Sigmoid colon (tissue), 7 donors: Measurements from ENCODE around the gene CACNA1D. TPM values are rescaled to one million over a fixed set of nuclear protein-coding genes. Genes with fewer than 3 reads are reported as not detected.

ENCODE experiments used
- DNase-seq: peaks from one replicate; pipeline ENCODE4 v3.0.0-alpha.2; 2019
- H3K27ac ChIP-seq, 4 donors: fragments of 200-600 bp; sonication (generic); one replicate each; pipeline ENCODE4 v1.5.1; 2016 to 2019; ENCODE audit warnings: mild to moderate bottlenecking in 1 of 4
- H3K27me3 ChIP-seq, 3 donors: fragments of 200-600 bp; sonication (generic); one replicate each; pipeline ENCODE4 v1.5.1; 2019; ENCODE audit warnings: mild to moderate bottlenecking in 1 of 3
- H3K36me3 ChIP-seq, 4 donors: fragments of 200-600 bp; sonication (generic); one replicate each; pipeline ENCODE4 v1.5.1; 2016 to 2019
- H3K4me1 ChIP-seq, 4 donors: fragments of 200-600 bp; sonication (generic); one replicate each; pipeline ENCODE4 v1.5.1; 2017 to 2019
- H3K4me3 ChIP-seq, 4 donors: fragments of 200-600 bp; sonication (generic); one replicate each; pipeline ENCODE4 v1.5.1; 2017 to 2019; ENCODE audit warnings: mild to moderate bottlenecking in 2 of 4, moderate library complexity in 1 of 4
- H3K9me3 ChIP-seq, 4 donors: fragments of 200-600 bp in 3 of 4; sonication (generic) in 3 of 4; one replicate each; pipeline versions ENCODE4 v1.5.1 to v1.6.1; 2013 to 2019
- CTCF ChIP-seq, 4 experiments: fragments of 450-650 bp in 3 of 4; fragments of 200-600 bp in 1 of 4; IDR thresholded peaks; one replicate each; pipeline ENCODE4 v1.5.1; 2016 to 2019; ENCODE audit warnings: antibody characterized with exemption in 4 of 4, mild to moderate bottlenecking in 3 of 4, moderate library complexity in 2 of 4
- EP300 ChIP-seq, 4 donors: sonication (generic); formaldehyde crosslinking; IDR thresholded peaks; one replicate each; pipeline ENCODE4 v1.6.1; 2017; ENCODE audit warnings: antibody characterized with exemption in 4 of 4
- POLR2A ChIP-seq, 2 donors: fragments of 450-650 bp; IDR thresholded peaks; one replicate each; pipeline ENCODE4 v1.6.1; 2016; ENCODE audit warnings: antibody characterized with exemption in 2 of 2, mild to moderate bottlenecking in 2 of 2, moderate library complexity in 2 of 2
- POLR2AphosphoS5 ChIP-seq, 4 donors: sonication (generic); formaldehyde crosslinking; IDR thresholded peaks; one replicate each; pipeline ENCODE4 v1.6.1; 2017; ENCODE audit warnings: antibody characterized with exemption in 4 of 4
- WGBS, 2 donors: extraction: QIAGEN DNeasy Blood & Tissue Kit; methylation state at CpG; one replicate each; pipeline ENCODE4 v1.1.7; 2013; 5-methylcytosine and 5-hydroxymethylcytosine counted together
- intact Hi-C: fragments of 100-400 bp; cut with DNase I; formaldehyde crosslinking; loops from one replicate; pipeline ENCODE4 v1.15.1; 2023
- polyA plus RNA-seq, 3 donors: library from polyadenylated mRNA; stranded (reverse); fragments of 200-250 nt; gene quantifications; one replicate each; pipeline ENCODE4 v1.2.3, GENCODE V29; 2013
- total RNA-seq, 4 donors: library from RNA; depleted of rRNA; stranded (reverse); fragments of >200 nt; gene quantifications; one replicate each; pipeline ENCODE4 v1.1.0, GENCODE V29; 2016
- donor health status: healthy with polysubstance abuse.
- donor health status: Bipolar disorder and iron deficiency.
- donor health status: healthy.

CACNA1D gene
- total and polyA plus RNA-seq, 7 donors = 1.2 to 9.7 (median 4.8) TPM

- intact Hi-C loops = no loop called here
- no peak for DNase-seq
- WGBS, 2 donors = 83 to 91% methylated on average over 10 of the region's 10 CpGs
- Histone ChIP-seq H3K9me3 (no peaks in the 10 kb centered on the region), H3K4me3 (no peak overlapping the region), H3K36me3 (no peaks in the 10 kb centered on the region), H3K27ac (peak overlapping the region in 3 of 4 donors; percentile 50 to 75 (median 73)), H3K4me1 (peaks cover 0 to 25% (median 21%) of the 10 kb centered on the region in 4 donors), H3K27me3 (no peaks in the 10 kb centered on the region)
- TF ChIP-seq EP300 (IDR thresholded peaks at IDR 0.05) = no peak
- peak in 1 of 4 donors; percentile 29 for TF ChIP-seq POLR2AphosphoS5 (IDR thresholded peaks at IDR 0.05)
- TF ChIP-seq POLR2A (IDR thresholded peaks at IDR 0.05) = no peak
- no peak for TF ChIP-seq CTCF (IDR thresholded peaks at IDR 0.05)
These were observed 51.0 kb downstream of the CACNA1D start for GRCh38 chr3:53545310-53545995.

GRCh38 chr3:53545996-53546359 is 51.6 kb downstream of the CACNA1D start:
- Histone ChIP-seq H3K27ac (peak overlapping the region in 3 of 4 donors; percentile 50 to 75 (median 73)), H3K4me3 (no peak overlapping the region), H3K9me3 (no peaks in the 10 kb centered on the region), H3K36me3 (no peaks in the 10 kb centered on the region), H3K27me3 (no peaks in the 10 kb centered on the region), H3K4me1 (peaks cover 0 to 27% (median 24%) of the 10 kb centered on the region in 4 donors)
- TF ChIP-seq POLR2A (IDR thresholded peaks at IDR 0.05) = no peak
- no peak for TF ChIP-seq POLR2AphosphoS5 (IDR thresholded peaks at IDR 0.05)
- no peak for TF ChIP-seq EP300 (IDR thresholded peaks at IDR 0.05)
- no peak for TF ChIP-seq CTCF (IDR thresholded peaks at IDR 0.05)
- intact Hi-C loops = no loop called here
- no peak for DNase-seq
- 80 to 90% methylated on average over 7 of the region's 7 CpGs for WGBS, 2 donors

- no peaks in the 10 kb centered on the region for H3K27me3 ChIP-seq
- peaks cover 0 to 27% (median 24%) of the 10 kb centered on the region in 4 donors for H3K4me1 ChIP-seq
- 85 to 89% methylated on average over 8 of the region's 8 CpGs for WGBS, 2 donors
- H3K4me3 ChIP-seq = no peak overlapping the region
- TF ChIP-seq CTCF (IDR thresholded peaks at IDR 0.05) (no peak), POLR2AphosphoS5 (IDR thresholded peaks at IDR 0.05) (no peak), POLR2A (IDR thresholded peaks at IDR 0.05) (no peak), EP300 (IDR thresholded peaks at IDR 0.05) (no peak)
- intact Hi-C loops = no loop called here
- no peaks in the 10 kb centered on the region for H3K36me3 ChIP-seq
- no peaks in the 10 kb centered on the region for H3K9me3 ChIP-seq
- DNase-seq = no peak
- H3K27ac ChIP-seq = no peak overlapping the region
These were observed 52.9 kb downstream of the CACNA1D start for GRCh38 chr3:53547327-53547726.

GRCh38 chr3:53550005-53550620 is 55.7 kb downstream of the CACNA1D start:
- Histone ChIP-seq H3K27ac (no peak overlapping the region), H3K4me1 (peaks cover 0 to 34% (median 29%) of the 10 kb centered on the region in 4 donors), H3K36me3 (no peaks in the 10 kb centered on the region), H3K27me3 (no peaks in the 10 kb centered on the region), H3K9me3 (no peaks in the 10 kb centered on the region), H3K4me3 (no peak overlapping the region)
- WGBS, 2 donors = 81 to 88% methylated on average over 8 of the region's 8 CpGs
- no peak for TF ChIP-seq POLR2A (IDR thresholded peaks at IDR 0.05)
- TF ChIP-seq EP300 (IDR thresholded peaks at IDR 0.05) = no peak
- no peak for TF ChIP-seq POLR2AphosphoS5 (IDR thresholded peaks at IDR 0.05)
- TF ChIP-seq CTCF (IDR thresholded peaks at IDR 0.05) = no peak
- no peak for DNase-seq
- intact Hi-C loops = loop anchor here (5.0 kb wide), 1 partner anchor 48 kb away; no protein-coding TSS in a partner anchor
